ENCODE results near the gene CD109.
"Not testable (repeated sequence)": the region's sequence is repeated elsewhere in the genome, so short reads cannot be mapped to it uniquely, and the experiment has no call there.

Gene CD109
- total RNA-seq = 50.3 to 256 (median 121) reads per million in 18 experiments

GRCh38 chr6:73695619-73696421, at the start of gene CD109:
Gene CD109, plus strand, starts transcription at chr6:73696203. Its CDS starts 13 bp downstream, at chr6:73696216.
- DNase-seq = peak; percentile 77 to 80

- DNase-seq = no peak
Measured at GRCh38 chr6:73648166-73648565, 47.8 kb upstream of the CD109 start.

DNA sequence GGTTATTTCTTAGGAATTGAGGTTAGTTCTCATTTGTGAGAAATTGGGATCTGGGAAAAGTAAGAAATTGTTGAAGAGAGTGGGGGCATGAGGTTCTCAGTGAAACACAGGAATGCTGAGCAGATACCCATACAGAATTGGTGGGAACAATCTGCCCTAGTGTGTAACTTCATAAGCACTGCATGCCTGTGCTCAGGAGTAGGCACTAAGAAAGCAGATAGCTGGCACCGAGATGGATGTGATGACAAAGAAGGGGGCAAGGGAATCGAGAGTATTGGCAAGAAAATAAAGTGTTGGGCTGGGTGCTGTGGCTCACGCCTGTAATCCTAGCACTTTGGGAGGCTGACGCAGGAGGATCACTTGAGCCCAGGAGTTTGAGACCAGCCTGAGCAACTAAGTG, 46.2 kb upstream of the CD109 start:
- no peak for DNase-seq

DNA sequence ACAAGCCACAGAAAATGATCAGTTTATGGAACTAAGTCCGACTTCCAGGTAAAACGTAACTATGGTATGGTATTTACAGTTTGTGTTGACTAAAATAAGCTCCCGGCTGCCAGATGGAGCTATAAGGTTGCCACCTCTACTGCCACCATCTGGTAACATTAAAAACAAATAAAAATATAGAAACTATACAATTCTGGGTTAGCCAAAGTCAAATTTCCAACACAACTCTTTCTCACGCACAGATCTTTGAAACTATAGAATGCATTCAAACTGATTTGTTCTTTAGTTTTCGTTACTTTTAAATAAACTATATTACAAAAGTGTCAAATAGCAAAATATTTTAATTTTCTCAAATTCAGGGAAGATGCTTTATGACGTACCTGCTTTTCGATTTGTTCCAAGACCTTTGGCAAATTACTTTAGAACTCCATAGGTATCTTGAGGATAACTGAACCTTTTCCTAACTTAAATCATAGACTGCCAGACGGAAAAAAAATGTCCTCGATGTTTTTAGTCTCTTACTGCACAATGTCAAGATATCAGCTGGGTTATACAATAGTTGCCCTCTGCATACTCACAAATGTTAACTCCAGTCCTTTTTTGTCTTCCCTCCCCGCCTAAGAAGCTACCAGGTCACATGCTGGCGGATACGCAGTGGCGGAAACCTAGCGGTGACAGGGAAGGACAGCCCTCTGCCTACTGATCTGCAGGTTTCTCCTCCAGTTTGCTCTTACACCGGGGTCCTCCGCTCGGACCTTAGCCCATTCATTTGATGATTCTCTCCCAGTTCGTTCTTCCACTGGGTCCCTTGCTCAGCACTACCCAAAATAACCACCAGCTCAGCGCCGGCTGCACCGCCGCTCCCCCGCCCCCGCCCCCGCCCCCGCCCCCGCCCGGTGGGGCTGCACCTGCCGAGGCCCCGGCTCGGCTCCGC, 43.1 kb upstream of the CD109 start:
- peak; percentile 76 to 83 for DNase-seq

- peak; percentile 97 to 98 for DNase-seq
Measured at GRCh38 chr6:73653571-73654424, 42.2 kb upstream of the CD109 start, which contains the start of gene SLC17A5. Gene SLC17A5, minus strand, starts transcription at chr6:73653992. Its CDS starts 106 bp downstream, at chr6:73653886.

DNA sequence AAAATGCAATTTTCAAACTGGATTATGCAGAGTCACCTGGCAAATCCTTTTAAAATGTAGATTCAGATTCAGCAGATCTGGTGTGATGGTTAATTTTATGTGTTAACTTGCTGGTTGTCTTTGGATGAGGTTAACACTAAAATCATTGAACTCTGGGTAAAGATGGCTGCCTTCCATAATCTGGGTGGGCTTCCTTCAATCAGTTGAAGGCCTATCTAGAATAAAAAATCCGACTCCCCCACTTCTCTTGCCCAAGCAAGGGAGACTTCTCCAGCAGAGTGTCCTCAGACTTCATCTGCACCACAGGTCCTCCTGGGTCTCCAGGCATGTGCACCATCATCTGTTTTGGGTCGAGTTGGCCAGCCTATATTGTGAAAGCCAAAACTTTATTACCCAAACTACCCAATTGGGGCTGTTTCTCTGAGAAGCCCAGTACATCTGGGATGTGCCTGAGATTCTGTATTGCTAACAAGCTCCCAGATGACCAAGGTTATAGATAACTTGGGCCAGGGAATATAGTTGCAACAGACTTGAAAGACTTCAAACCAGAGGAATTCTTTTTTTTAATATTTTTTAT, 40.6 kb upstream of the CD109 start:
- no peak for DNase-seq

- no peak for DNase-seq
Measured at GRCh38 chr6:73656531-73657145, 39.4 kb upstream of the CD109 start.

GRCh38 chr6:73657201-73657600, 38.8 kb upstream of the CD109 start:
- no peak for DNase-seq

GRCh38 chr6:73664701-73665100, 31.3 kb upstream of the CD109 start:
- peak; percentile 5 to 10 for DNase-seq

DNA sequence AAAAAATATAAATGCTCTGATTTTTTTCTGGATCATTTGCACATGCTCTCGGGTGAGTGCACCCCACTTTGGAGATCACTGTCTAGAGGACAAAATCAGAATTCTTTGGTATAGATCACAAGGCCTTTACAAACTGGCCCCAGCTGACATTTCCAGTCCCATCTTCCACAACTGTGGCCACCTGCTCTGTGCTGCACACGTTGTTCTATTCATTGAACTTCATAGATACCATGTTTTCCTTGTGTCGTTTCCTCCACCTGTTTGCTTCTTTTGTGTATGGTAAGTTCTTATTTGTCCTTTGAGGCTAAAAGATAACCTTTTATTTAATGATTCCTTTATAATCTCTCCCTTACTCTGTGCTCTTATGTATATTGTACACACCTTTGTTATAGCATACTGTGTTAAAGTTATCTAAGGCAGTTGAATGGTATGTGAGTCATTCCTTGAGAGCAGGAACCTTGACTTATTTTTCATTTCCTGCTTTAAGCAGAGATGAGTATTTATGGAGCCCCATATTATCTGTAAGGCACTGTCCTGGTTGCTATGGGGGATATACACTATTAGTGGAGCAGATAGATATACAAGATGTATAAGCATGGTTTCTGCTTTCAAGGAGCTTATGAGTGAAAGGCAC, 30.2 kb upstream of the CD109 start:
- no peak for DNase-seq

DNA sequence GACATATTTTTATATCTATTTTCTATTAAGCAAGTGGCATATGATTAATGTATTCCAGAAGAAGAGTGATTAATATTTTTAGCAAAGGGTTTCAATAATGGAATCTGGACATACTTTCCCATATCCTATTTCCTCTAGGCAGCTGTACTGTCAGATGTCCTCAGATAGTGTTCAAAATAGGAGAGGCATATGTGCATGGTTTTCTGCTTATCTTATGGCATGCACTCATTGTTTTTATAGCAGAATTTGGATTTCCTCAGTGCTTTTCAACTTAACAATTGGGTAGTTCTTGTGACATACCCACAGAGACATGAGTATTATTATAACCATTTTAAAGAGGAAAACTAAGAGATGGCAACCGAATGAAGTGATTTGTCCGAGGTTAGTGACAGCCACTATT, 29.6 kb upstream of the CD109 start:
- DNase-seq = no peak

GRCh38 chr6:73667798-73668197, 28.2 kb upstream of the CD109 start:
- DNase-seq = no peak

DNA sequence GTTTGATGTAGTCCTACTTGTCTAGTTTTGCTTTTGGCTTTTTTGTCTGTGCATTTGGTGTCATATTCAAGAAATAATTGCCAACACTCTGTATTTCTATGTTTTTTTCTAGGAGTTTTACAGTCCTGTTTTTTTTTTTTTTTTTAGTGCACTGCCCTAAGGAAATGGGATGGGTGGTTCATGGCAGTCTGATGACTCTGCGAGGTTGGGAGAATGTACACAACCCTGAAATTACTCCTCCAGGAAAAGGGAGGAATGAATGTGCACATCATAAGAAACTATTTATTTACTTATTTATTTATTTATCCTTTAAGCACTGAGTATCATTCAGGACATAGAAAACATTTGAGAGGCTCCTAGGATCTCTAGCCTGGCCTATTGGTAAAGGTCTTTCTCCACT, 27.0 kb upstream of the CD109 start:
- DNase-seq = no peak

GRCh38 chr6:73671911-73672685, 23.9 kb upstream of the CD109 start:
- peak; percentile 66 to 81 for DNase-seq

GRCh38 chr6:73675466-73676098, 20.4 kb upstream of the CD109 start:
- peak; percentile 85 to 89 for DNase-seq

DNA sequence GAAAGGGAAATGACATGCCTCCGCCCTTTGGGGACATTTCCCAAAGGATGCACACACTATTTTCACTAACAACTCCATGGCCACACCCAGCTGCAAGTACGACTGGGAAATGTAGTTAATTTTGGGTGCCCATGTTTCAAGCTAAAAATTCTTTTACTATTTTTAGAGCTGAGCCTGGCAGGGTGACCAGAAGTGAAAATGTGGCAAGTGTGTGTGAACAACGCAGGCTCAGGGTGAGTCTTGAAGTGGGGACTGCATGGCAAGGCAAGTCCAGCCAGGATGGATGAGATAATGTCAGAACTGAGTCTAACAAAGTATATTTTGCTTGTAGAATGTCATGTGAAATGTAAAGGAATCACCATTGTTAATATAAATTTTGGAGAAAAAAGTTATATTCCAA, 17.0 kb upstream of the CD109 start:
- no peak for DNase-seq

DNA sequence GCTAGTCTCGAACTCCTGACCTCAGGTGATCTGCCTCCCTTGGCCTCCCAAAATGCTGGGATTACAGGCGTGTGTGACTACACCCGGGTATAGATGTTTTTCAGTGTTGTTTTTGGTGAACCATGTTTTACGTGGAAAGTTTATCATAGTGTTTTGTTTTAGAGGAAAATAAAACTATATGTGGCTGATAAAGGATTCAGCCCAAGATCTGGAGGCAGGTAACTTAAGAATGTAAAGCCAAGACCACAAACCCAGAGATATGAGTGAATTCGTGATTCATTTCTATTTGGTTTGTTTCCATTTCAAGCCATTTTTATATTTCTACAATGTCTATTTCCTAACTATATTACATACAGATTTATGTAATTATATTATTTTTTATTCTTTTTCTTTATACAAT, 16.2 kb upstream of the CD109 start:
- not testable (repeated sequence) for DNase-seq

GRCh38 chr6:73680289-73680918, 15.6 kb upstream of the CD109 start:
- DNase-seq = no peak

- DNase-seq = not testable (repeated sequence)
Measured at GRCh38 chr6:73683574-73683973, 12.4 kb upstream of the CD109 start.
